ENCODE measurements around the gene EFEMP1.

EFEMP1 gene

DNA sequence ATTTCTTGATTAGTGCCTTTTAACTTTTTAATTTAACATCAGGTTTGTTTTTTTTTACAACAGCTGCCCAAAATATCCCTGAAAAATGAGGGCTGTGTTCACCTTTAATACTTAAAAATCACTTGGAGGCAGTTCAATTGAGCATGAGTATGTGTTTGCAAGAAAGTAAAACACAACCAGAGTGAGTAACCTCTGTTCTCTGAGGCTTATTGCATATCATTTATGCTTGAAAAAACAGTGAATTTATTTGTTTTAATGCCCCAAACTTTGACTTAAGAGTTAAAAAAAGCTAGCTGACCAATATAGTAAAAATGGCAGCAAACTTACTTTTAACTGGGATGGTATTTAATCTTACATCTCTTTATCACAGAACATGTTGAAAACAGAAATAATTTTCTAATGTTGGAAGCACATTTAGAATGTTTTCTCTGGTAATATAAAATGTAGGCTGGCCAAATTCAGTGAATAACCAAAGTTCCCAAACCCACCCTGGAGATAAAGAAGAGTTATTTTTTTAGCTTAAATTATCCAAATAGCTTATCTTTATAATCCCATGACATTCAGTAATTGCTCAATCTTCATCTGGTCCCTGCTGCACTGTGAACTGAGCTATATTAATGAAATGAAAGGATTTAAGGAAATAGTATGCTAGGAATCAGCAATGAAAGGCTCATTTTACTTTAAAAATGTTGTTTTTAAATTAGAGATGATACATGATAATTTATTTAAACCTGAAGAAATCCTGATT lies 24.8 kb upstream of the EFEMP1 start:
- TF ChIP-seq, protein P1, sequence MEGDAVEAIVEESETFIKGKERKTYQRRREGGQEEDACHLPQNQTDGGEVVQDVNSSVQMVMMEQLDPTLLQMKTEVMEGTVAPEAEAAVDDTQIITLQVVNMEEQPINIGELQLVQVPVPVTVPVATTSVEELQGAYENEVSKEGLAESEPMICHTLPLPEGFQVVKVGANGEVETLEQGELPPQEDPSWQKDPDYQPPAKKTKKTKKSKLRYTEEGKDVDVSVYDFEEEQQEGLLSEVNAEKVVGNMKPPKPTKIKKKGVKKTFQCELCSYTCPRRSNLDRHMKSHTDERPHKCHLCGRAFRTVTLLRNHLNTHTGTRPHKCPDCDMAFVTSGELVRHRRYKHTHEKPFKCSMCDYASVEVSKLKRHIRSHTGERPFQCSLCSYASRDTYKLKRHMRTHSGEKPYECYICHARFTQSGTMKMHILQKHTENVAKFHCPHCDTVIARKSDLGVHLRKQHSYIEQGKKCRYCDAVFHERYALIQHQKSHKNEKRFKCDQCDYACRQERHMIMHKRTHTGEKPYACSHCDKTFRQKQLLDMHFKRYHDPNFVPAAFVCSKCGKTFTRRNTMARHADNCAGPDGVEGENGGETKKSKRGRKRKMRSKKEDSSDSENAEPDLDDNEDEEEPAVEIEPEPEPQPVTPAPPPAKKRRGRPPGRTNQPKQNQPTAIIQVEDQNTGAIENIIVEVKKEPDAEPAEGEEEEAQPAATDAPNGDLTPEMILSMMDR (IDR thresholded peaks at IDR 0.05; ENCODE audit: insufficient read depth, low read length, poor library complexity, severe bottlenecking): no peak
- Histone ChIP-seq H3K4me3 (replicated peaks; ENCODE audit: low read depth, low read length) (no peak overlapping the region), H3K36me3 (ENCODE audit: control insufficient read depth, insufficient read depth, low read length) (no peaks in the 10 kb centered on the region), H3K27me3 (replicated peaks; ENCODE audit: control insufficient read depth, insufficient read depth, low read length) (no peaks in the 10 kb centered on the region)
- DNase-seq (ENCODE audit: extremely low read depth, insufficient read length): no peak

DNA sequence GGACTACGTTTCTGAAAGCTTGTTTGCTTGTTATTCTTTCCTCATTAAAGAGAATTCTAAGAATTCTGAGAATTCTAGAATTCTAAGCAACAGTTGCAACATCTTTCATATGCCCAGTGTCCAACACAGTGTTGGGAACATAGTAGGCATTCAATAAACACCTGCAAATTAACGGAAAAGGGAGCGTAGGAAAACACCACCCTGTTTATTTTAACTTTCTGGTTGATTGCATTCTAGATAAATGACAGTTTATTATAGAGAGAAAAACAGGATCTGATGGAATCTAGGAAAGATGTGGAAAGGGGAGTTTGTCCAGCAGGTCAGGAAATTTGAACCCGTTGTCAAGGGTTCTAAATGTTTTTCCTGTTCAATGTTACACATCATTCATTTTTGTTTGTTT lies 24.2 kb upstream of the EFEMP1 start:
- H3K4me3 ChIP-seq (replicated peaks; ENCODE audit: low read depth, low read length): no peak overlapping the region
- TF ChIP-seq, protein P1 (IDR thresholded peaks at IDR 0.05; ENCODE audit: insufficient read depth, low read length, poor library complexity, severe bottlenecking): no peak
- no peak for DNase-seq (ENCODE audit: extremely low read depth, insufficient read length)
- no peaks in the 10 kb centered on the region for H3K36me3 ChIP-seq (ENCODE audit: control insufficient read depth, insufficient read depth, low read length)
- H3K27me3 ChIP-seq (replicated peaks; ENCODE audit: control insufficient read depth, insufficient read depth, low read length): no peaks in the 10 kb centered on the region

DNA sequence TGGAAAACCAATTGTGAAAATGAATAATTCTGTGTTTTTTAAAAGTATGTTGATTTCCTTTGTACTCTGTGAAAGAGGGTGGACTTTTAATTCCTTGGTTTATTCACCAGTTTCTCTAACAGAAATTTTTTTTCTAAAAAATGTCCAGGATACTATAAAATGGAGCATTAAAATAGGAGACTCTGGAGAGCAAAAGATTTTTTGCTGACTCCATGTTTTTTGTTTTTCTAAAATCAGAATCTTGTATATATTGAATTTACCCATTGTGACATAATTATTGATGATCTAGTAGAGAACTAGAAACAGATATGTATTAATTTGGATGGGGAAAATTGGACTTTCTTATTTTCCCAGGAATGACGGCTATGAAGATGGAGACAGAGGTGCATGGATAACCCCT lies 23.2 kb upstream of the EFEMP1 start:
- Histone ChIP-seq H3K4me3 (replicated peaks; ENCODE audit: low read depth, low read length) (no peak overlapping the region), H3K36me3 (ENCODE audit: control insufficient read depth, insufficient read depth, low read length) (no peaks in the 10 kb centered on the region), H3K27me3 (replicated peaks; ENCODE audit: control insufficient read depth, insufficient read depth, low read length) (no peaks in the 10 kb centered on the region)
- DNase-seq (ENCODE audit: extremely low read depth, insufficient read length): no peak
- TF ChIP-seq, protein P1 (IDR thresholded peaks at IDR 0.05; ENCODE audit: insufficient read depth, low read length, poor library complexity, severe bottlenecking): no peak

DNA sequence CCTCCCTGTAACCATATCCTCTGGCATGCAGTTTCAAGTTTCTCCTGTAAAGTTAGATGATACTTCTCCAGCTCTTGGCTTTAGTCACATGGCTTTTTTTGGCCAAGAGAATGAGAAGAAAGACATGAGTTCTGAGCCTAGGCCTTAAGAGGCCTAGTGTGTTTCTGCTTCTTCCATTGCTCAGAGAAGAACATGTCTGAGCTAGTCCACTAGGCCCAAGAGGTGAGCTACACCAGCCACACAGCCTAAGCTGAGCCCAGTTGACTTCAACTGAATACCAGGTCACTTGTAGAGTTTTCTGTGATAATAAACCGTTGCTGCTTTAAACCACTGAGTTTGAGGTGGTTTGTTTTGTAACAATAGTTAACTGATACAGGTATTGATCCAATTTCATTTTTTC lies 19.9 kb upstream of the EFEMP1 start:
- TF ChIP-seq, protein P1 (IDR thresholded peaks at IDR 0.05; ENCODE audit: insufficient read depth, low read length, poor library complexity, severe bottlenecking): no peak
- Histone ChIP-seq H3K4me3 (replicated peaks; ENCODE audit: low read depth, low read length) (no peak overlapping the region), H3K36me3 (ENCODE audit: control insufficient read depth, insufficient read depth, low read length) (no peaks in the 10 kb centered on the region), H3K27me3 (replicated peaks; ENCODE audit: control insufficient read depth, insufficient read depth, low read length) (no peaks in the 10 kb centered on the region)
- DNase-seq (ENCODE audit: extremely low read depth, insufficient read length): no peak

DNA sequence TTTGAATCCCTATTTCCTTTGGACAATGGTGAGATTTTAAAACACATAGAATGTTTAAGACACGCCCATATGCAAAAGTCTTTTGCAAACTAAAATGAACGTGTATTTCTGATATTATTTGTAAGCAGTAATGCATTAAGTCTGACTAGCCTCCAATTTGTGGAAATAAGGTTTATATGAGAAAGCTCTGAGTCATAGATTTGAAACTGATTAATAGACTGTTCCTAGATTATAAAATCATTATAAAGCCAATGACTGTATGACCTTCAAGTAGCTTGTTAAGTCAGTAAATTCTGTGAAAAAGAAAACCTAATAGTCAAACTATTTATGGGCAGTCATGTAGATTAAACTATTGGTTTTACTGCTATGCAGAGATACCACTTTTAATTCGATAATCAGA lies 12.8 kb upstream of the EFEMP1 start:
- DNase-seq (ENCODE audit: extremely low read depth, insufficient read length): no peak
- TF ChIP-seq, protein P1 (IDR thresholded peaks at IDR 0.05; ENCODE audit: insufficient read depth, low read length, poor library complexity, severe bottlenecking): no peak
- Histone ChIP-seq H3K36me3 (ENCODE audit: control insufficient read depth, insufficient read depth, low read length) (no peaks in the 10 kb centered on the region), H3K27me3 (replicated peaks; ENCODE audit: control insufficient read depth, insufficient read depth, low read length) (no peaks in the 10 kb centered on the region), H3K4me3 (replicated peaks; ENCODE audit: low read depth, low read length) (no peak overlapping the region)

DNA sequence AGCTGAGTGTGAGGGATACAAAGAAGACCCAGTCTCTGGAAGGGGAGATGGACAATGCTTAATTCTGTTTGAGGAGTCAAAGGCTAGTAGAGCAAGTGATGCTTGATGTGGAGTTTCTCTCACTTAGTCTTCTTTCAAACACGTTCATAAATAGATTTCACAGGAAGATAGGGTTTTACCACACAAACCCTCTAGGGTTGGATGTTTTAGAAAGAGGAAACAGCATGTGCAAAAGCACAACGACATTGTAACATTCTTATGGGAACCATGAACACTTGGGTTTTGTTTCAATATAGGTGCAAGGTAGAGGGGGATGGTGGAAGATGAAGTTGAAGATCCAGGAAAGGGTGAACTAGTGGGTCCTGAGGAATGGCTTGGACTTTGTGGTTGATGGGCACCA lies 10.8 kb upstream of the EFEMP1 start:
- TF ChIP-seq, protein P1 (IDR thresholded peaks at IDR 0.05; ENCODE audit: insufficient read depth, low read length, poor library complexity, severe bottlenecking): no peak
- no peak overlapping the region for H3K4me3 ChIP-seq (replicated peaks; ENCODE audit: low read depth, low read length)

More for the DNA sequence above, 10.8 kb upstream of the EFEMP1 start:
- DNase-seq (ENCODE audit: extremely low read depth, insufficient read length): no peak
- Histone ChIP-seq H3K36me3 (ENCODE audit: control insufficient read depth, insufficient read depth, low read length) (no peaks in the 10 kb centered on the region), H3K27me3 (replicated peaks; ENCODE audit: control insufficient read depth, insufficient read depth, low read length) (no peaks in the 10 kb centered on the region)

Measured in GM06990 (cell line).